Stomach (tissue), 4 donors: ENCODE measurements around the gene ZNF641.

Experiments used
- EP300 ChIP-seq: sonication (generic); formaldehyde crosslinking; IDR thresholded peaks from one replicate; pipeline ENCODE4 v1.6.1; 2017; ENCODE audit warnings: antibody characterized with exemption
- POLR2A ChIP-seq, 4 donors: fragments of 450-650 bp; IDR thresholded peaks; one replicate each; pipeline ENCODE4 v1.6.1; 2016; ENCODE audit warnings: antibody characterized with exemption in 4 of 4, control low read depth in 2 of 4, mild to moderate bottlenecking in 1 of 4, moderate library complexity in 1 of 4
- POLR2AphosphoS5 ChIP-seq, 3 donors: sonication (generic); formaldehyde crosslinking; IDR thresholded peaks; one replicate each; pipeline ENCODE4 v1.6.1; 2016; ENCODE audit warnings: antibody characterized with exemption in 3 of 3
- TF ChIP-seq, protein P1 (sequence below), 7 experiments: fragments of 450-650 bp in 4 of 7; fragments of 200-600 bp in 3 of 7; sonication (generic) in 3 of 7; IDR thresholded peaks; one replicate each; pipeline ENCODE4 v1.5.1; 2016 to 2019; ENCODE audit warnings: antibody characterized with exemption in 7 of 7, control low read depth in 2 of 7, mild to moderate bottlenecking in 1 of 7

GRCh38 chr12:48379794-48380193 lies 29.1 kb upstream of the ZNF641 start:
- TF ChIP-seq, protein P1, sequence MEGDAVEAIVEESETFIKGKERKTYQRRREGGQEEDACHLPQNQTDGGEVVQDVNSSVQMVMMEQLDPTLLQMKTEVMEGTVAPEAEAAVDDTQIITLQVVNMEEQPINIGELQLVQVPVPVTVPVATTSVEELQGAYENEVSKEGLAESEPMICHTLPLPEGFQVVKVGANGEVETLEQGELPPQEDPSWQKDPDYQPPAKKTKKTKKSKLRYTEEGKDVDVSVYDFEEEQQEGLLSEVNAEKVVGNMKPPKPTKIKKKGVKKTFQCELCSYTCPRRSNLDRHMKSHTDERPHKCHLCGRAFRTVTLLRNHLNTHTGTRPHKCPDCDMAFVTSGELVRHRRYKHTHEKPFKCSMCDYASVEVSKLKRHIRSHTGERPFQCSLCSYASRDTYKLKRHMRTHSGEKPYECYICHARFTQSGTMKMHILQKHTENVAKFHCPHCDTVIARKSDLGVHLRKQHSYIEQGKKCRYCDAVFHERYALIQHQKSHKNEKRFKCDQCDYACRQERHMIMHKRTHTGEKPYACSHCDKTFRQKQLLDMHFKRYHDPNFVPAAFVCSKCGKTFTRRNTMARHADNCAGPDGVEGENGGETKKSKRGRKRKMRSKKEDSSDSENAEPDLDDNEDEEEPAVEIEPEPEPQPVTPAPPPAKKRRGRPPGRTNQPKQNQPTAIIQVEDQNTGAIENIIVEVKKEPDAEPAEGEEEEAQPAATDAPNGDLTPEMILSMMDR (IDR thresholded peaks at IDR 0.05): no peak
- TF ChIP-seq POLR2A (IDR thresholded peaks at IDR 0.05): no peak
- no peak for TF ChIP-seq POLR2AphosphoS5 (IDR thresholded peaks at IDR 0.05)
- TF ChIP-seq EP300: no peak
